HepG2 (cell line): ENCODE measurements around the gene HEATR1. TPM values are rescaled to one million over a fixed set of nuclear protein-coding genes. Genes with fewer than 3 reads are reported as not detected.

Experiments
- ATAC-seq: fragments of 200-7000 bp; cut with Tn5 transposase; 3 replicates; pipeline ENCODE4 v1.9.1; 2020; ENCODE audit warnings: mild to moderate bottlenecking, moderate library complexity
- BruUV-seq: library from RNA; stranded (reverse); fragments of 400-500 nt; replicated peaks from 2 replicates; lab custom pipeline; 2021; lab: Mats Ljungman, UMichigan
- CTCF ChIA-PET: fragments of 300-600 bp; formaldehyde crosslinking; extraction: SDS; loops from one replicate; lab custom pipeline; 2021; ENCODE audit warnings: low total read pairs, inconsistent platforms, low intra/inter-chr PET ratio; lab: Yijun Ruan, JAX
- POLR2A ChIA-PET: fragments of 350-600 bp; sonication (Branson Sonifier 250); formaldehyde crosslinking; loops from one replicate; lab custom pipeline; 2020; ENCODE audit warnings: antibody characterized with exemption, inconsistent platforms; lab: Yijun Ruan, JAX
- DNase-seq: peaks from one replicate; pipeline ENCODE4 v3.0.0-alpha.2; 2015; ENCODE audit warnings: low spot score
- FAIRE-seq: peaks from 3 replicates; lab custom pipeline; 2011; peaks lifted over from hg19 to GRCh38; lab: Jason Lieb, UNC
- H2AFZ ChIP-seq: one replicate; pipeline ENCODE4 v1.6.1; 2011; ENCODE audit warnings: low read length, inconsistent platforms
- H3K27ac ChIP-seq: fragments of 300-600 bp; 3 replicates; pipeline ENCODE4 v1.8.0; 2011; ENCODE audit warnings: mixed run types, mild to moderate bottlenecking, mixed read lengths, low read length, inconsistent platforms; ENCODE audit not compliant: insufficient read depth; ENCODE audit errors: extremely low read length
- H3K27me3 ChIP-seq, 2 experiments: fragments of 200-600 bp in 1 of 2; 2 replicates in 1 of 2; 3 replicates in 1 of 2; pipeline versions ENCODE4 v1.6.0 to v1.8.0; 2011; ENCODE audit warnings: low read length in 2 of 2, mild to moderate bottlenecking in 2 of 2, moderate library complexity in 2 of 2, inconsistent platforms in 1 of 2; ENCODE audit not compliant: insufficient read depth in 2 of 2, control insufficient read depth in 1 of 2
- H3K36me3 ChIP-seq, 2 experiments: fragments of 200-600 bp in 1 of 2; replicated peaks in 1 of 2; 2 replicates in 1 of 2; 3 replicates in 1 of 2; pipeline versions ENCODE4 v1.5.1 to v1.8.0; 2011; ENCODE audit warnings: low read length in 2 of 2, inconsistent platforms in 1 of 2; ENCODE audit not compliant: insufficient read depth in 2 of 2, control insufficient read depth in 1 of 2
- H3K4me1 ChIP-seq: 2 replicates; pipeline ENCODE4 v1.5.1; 2012; ENCODE audit warnings: low read length, inconsistent platforms; ENCODE audit not compliant: insufficient read depth
- H3K4me2 ChIP-seq: 2 replicates; pipeline ENCODE4 v1.6.0; 2011; ENCODE audit warnings: low read depth, low read length, inconsistent platforms
- H3K4me3 ChIP-seq, 3 experiments: fragments of 200-600 bp in 1 of 3; sonication (generic), shearing (Covaris generic) in 1 of 3; replicated peaks in 1 of 3; 2 replicates each; pipeline ENCODE4 v1.5.1; 2011 to 2016; ENCODE audit warnings: low read length in 3 of 3, inconsistent platforms in 2 of 3, low read depth in 2 of 3, mild to moderate bottlenecking in 2 of 3, control low read depth in 1 of 3, mixed read lengths in 1 of 3; ENCODE audit not compliant: insufficient read depth in 1 of 3
- H3K79me2 ChIP-seq: one replicate; pipeline ENCODE4 v1.6.1; 2011; ENCODE audit warnings: low read length, inconsistent platforms; ENCODE audit not compliant: insufficient read depth
- H3K9ac ChIP-seq: 2 replicates; pipeline ENCODE4 v1.6.0; 2011; ENCODE audit warnings: mild to moderate bottlenecking, low read depth, low read length, inconsistent platforms; ENCODE audit not compliant: insufficient read depth
- H3K9me3 ChIP-seq: 2 replicates; pipeline ENCODE4 v1.5.1; 2012; ENCODE audit warnings: mild to moderate bottlenecking, low read length
- H4K20me1 ChIP-seq: 2 replicates; pipeline ENCODE4 v1.6.0; 2011; ENCODE audit warnings: inconsistent platforms, mild to moderate bottlenecking, low read length, moderate library complexity; ENCODE audit not compliant: insufficient read depth
- CCAR2 ChIP-seq: fragments of 200-400 bp; formaldehyde crosslinking; optimal IDR thresholded peaks from 2 replicates; pipeline ENCODE3; 2018; ENCODE audit warnings: low read depth, mild to moderate bottlenecking, low read length, moderate library complexity
- CTCF ChIP-seq: sonication (generic); formaldehyde crosslinking; IDR thresholded peaks from 2 replicates; pipeline ENCODE4 v1.5.0; 2020; ENCODE audit warnings: mild to moderate bottlenecking, missing genetic modification reagents, moderate library complexity
- GATAD1 ChIP-seq: IDR thresholded peaks from 2 replicates; pipeline ENCODE4 v1.6.1; 2016; ENCODE audit warnings: missing genetic modification reagents, missing compliant biosample characterization
- NCOA2 ChIP-seq: sonication (generic); formaldehyde crosslinking; IDR thresholded peaks from 2 replicates; pipeline ENCODE4 v1.8.0; 2022; ENCODE audit warnings: inconsistent platforms
- ONECUT2 ChIP-seq: sonication (generic); formaldehyde crosslinking; IDR thresholded peaks from 2 replicates; pipeline ENCODE4 v1.4.0; 2020; ENCODE audit warnings: missing genetic modification reagents
- RARA ChIP-seq: IDR thresholded peaks from 2 replicates; pipeline ENCODE4 v1.6.1; 2016; ENCODE audit warnings: missing genetic modification reagents, missing compliant biosample characterization
- RCOR2 ChIP-seq: IDR thresholded peaks from 2 replicates; pipeline ENCODE4 v1.6.1; 2016; ENCODE audit warnings: missing biosample characterization, missing genetic modification reagents
- RFXAP ChIP-seq: sonication (generic); formaldehyde crosslinking; IDR thresholded peaks from 2 replicates; pipeline ENCODE4 v1.4.0; 2020; ENCODE audit warnings: missing genetic modification reagents, borderline replicate concordance
- THAP7 ChIP-seq: sonication (generic); formaldehyde crosslinking; IDR thresholded peaks from 2 replicates; pipeline ENCODE4 v1.8.1; 2023; ENCODE audit warnings: mild to moderate bottlenecking, missing genetic modification reagents
- TMF1 ChIP-seq: sonication (generic); formaldehyde crosslinking; IDR thresholded peaks from 2 replicates; pipeline ENCODE4 v1.8.1; 2022; ENCODE audit warnings: low read depth, missing genetic modification reagents
- ZBTB1 ChIP-seq: sonication (generic); formaldehyde crosslinking; IDR thresholded peaks from 2 replicates; pipeline ENCODE4 v1.4.0; 2020; ENCODE audit warnings: missing genetic modification reagents, borderline replicate concordance
- ZNF530 ChIP-seq: sonication (generic); formaldehyde crosslinking; IDR thresholded peaks from 2 replicates; pipeline ENCODE4 v1.5.0; 2020; ENCODE audit warnings: low read depth, mild to moderate bottlenecking, missing genetic modification reagents
- ZNF629 ChIP-seq: sonication (generic); formaldehyde crosslinking; conservative IDR thresholded peaks from 2 replicates; pipeline ENCODE4 v1.5.0; 2020; ENCODE audit warnings: missing genetic modification reagents
- ZSCAN12 ChIP-seq: sonication (generic); formaldehyde crosslinking; IDR thresholded peaks from 2 replicates; pipeline ENCODE4 v1.9.0; 2021; ENCODE audit warnings: mild to moderate bottlenecking, missing genetic modification reagents
- WGBS: methylation state at CpG from one replicate; pipeline ENCODE4 v1.1.6; 2017; ENCODE audit warnings: low lambda C conversion rate; 5-methylcytosine and 5-hydroxymethylcytosine counted together
- in situ Hi-C: cut with HindIII; loops from 2 replicates; pipeline ENCODE4 v1.10.0; 2017; ENCODE audit warnings: low pct_unique_long_range_greater_than_20kb; ENCODE audit not compliant: extremely low pct_ligation_motif_present
- intact Hi-C: fragments of 100-400 bp; cut with micrococcal nuclease; formaldehyde crosslinking; loops from one replicate; pipeline ENCODE4 v1.10.0; 2022; ENCODE audit not compliant: unreplicated experiment
- polyA plus RNA-seq, 8 experiments: library from polyadenylated mRNA; depleted of rRNA in 3 of 8; stranded (reverse) in 7 of 8; unstranded in 1 of 8; fragments of >200 nt; fragmentation: Illumina TruSeq in 4 of 8; extraction: Trizol in 4 of 8; gene quantifications; 2 replicates each; pipeline versions ENCODE4 v1.2.1 to v1.2.3, GENCODE V29; 2011 to 2016; ENCODE audit warnings: low read depth in 4 of 8, missing spikeins in 1 of 8, mixed read lengths in 1 of 8; ENCODE audit not compliant: insufficient read depth in 1 of 8
- total RNA-seq, 5 experiments: library from RNA; depleted of rRNA; stranded (reverse); fragments of >200 nt; fragmentation: Illumina TruSeq; extraction: Trizol; gene quantifications; 2 replicates each; pipeline ENCODE4 v1.2.3, GENCODE V29; 2016; ENCODE audit warnings: low read depth in 1 of 5

The HEATR1 gene
- total and polyA plus RNA-seq, 2 of the 13 experiments (the other 11 are each of a cell fraction or from before 2014, with no cell fraction given) = 10.2 to 45.8 TPM

DNA sequence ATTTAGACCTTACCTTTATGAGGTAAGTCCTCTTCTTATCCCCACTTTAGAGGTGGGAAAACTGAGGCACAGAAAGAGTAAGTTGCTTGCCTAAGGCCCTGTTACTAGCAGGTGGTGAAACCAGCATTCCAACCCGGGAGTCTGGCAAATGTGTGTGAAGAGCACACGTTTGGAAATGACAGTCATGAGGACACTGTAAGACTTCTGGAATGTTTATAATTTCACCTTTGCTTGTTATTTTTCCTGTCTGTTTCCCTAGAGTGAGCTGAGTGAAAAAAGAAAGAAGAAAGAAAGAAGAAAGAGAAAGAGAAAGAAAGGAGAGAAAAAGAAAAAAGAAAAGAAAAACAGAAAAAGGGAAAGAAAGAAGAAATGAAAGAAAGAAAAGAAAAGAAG lies 101.7 kb downstream of the HEATR1 start (continued):
- TF ChIP-seq CTCF (CRISPR knock-in tag) = no peak
- TF ChIP-seq RARA (CRISPR knock-in tag) = peak; percentile 30; the same call in 1 of the 2 replicates
- peak; percentile 99 for TF ChIP-seq ZNF629 (CRISPR knock-in tag)
- peak; percentile 94 for TF ChIP-seq RCOR2
- TF ChIP-seq, all 625 proteins: peak for 34

- 96% methylated on average over 6 of the region's 6 CpGs for WGBS
- Histone ChIP-seq H3K9ac (no peak overlapping the region), H3K4me1 (peaks cover 70% of the 10 kb centered on the region), H3K36me3 (no peaks in the 10 kb centered on the region), H3K27ac (no peak overlapping the region), H4K20me1 (no peaks in the 10 kb centered on the region), H3K4me3 (no peak overlapping the region), H3K27me3 (no peaks in the 10 kb centered on the region), H3K9me3 (no peaks in the 10 kb centered on the region), H3K4me2 (no peak overlapping the region), H2AFZ (no peak overlapping the region), H3K79me2 (no peaks in the 10 kb centered on the region)
- ChIA-PET POLR2A (interaction anchor here (1.2 kb wide), 1 partner anchor 11 kb away, joined by 3 read pairs; no protein-coding TSS in a partner anchor), CTCF (no interaction called here)
- FAIRE-seq (no peak), DNase-seq (no peak), ATAC-seq (no peak)
- intact Hi-C loops = no loop called here
- no TSS peak for BruUV-seq
- in situ Hi-C loops = no loop called here
- TF ChIP-seq ZNF530 (CRISPR knock-in tag) = no peak
- no peak for TF ChIP-seq GATAD1
- no peak for TF ChIP-seq TMF1 (CRISPR knock-in tag)
- TF ChIP-seq NCOA2 (CRISPR knock-in tag) = no peak
- no peak for TF ChIP-seq ZBTB1 (CRISPR knock-in tag)
- TF ChIP-seq CCAR2 = no peak
- TF ChIP-seq THAP7 (CRISPR knock-in tag) = no peak
- TF ChIP-seq ZSCAN12 (CRISPR knock-in tag) = no peak
- no peak for TF ChIP-seq RFXAP (CRISPR knock-in tag)
- TF ChIP-seq ONECUT2 = no peak
These were observed 103.2 kb downstream of the HEATR1 start for GRCh38 chr1:236501093-236501492.

Other genes with a start within 250 kb of the HEATR1 start
- not detected in 2 replicates for gene EDARADD, start 210.2 kb downstream of the HEATR1 start, total RNA-seq (2016; rRNA removed; fragmentation: Illumina TruSeq; extraction: Trizol)
- 0.03 TPM in 1 of 2 replicates, not detected in the other for gene EDARADD, start 210.2 kb downstream of the HEATR1 start, polyA plus RNA-seq (2011; rRNA removed)
- 29.3 and 42.1 TPM in 2 replicates for gene LGALS8, start 80.5 kb downstream of the HEATR1 start, total RNA-seq (2016; rRNA removed; fragmentation: Illumina TruSeq; extraction: Trizol)
- 139 and 185 TPM in 2 replicates for gene LGALS8, start 80.5 kb downstream of the HEATR1 start, polyA plus RNA-seq (2011; rRNA removed)
- 0.04 and 0.25 TPM in 2 replicates for gene ACTN2, start 82.0 kb upstream of the HEATR1 start, total RNA-seq (2016; rRNA removed; fragmentation: Illumina TruSeq; extraction: Trizol)
- 0.05 and 0.13 TPM in 2 replicates for gene ACTN2, start 82.0 kb upstream of the HEATR1 start, polyA plus RNA-seq (2011; rRNA removed)
- gene MTR, start 190.8 kb upstream of the HEATR1 start, total RNA-seq (2016; rRNA removed; fragmentation: Illumina TruSeq; extraction: Trizol) = 36.1 and 51.6 TPM in 2 replicates
- 14.4 and 16.3 TPM in 2 replicates for gene MTR, start 190.8 kb upstream of the HEATR1 start, polyA plus RNA-seq (2011; rRNA removed)